Measurements from ENCODE around the gene ADGRB3. TPM values are rescaled to one million over a fixed set of nuclear protein-coding genes. Genes with fewer than 3 reads are reported as not detected.

ADGRB3 gene
- total RNA-seq, 1 donor from 2014 or later, result 2.7 TPM

GRCh38 chr6:69122407-69122773 is 487.3 kb downstream of the ADGRB3 start:
- DNase-seq (ENCODE audit: extremely low spot score in 2 of 2), result no peak
- no peak overlapping the region for H3K4me3 ChIP-seq
- intact Hi-C loops (cut with DNase I), result no loop called here

GRCh38 chr6:69128411-69128810 is 493.3 kb downstream of the ADGRB3 start:
- no peaks in the 10 kb centered on the region for H3K4me1 ChIP-seq
- no peak for DNase-seq (ENCODE audit: extremely low spot score in 2 of 2)
- no peak overlapping the region for H3K27ac ChIP-seq
- no peak for TF ChIP-seq CTCF (IDR thresholded peaks at IDR 0.05)
- TF ChIP-seq POLR2AphosphoS5 (IDR thresholded peaks at IDR 0.05; ENCODE audit: insufficient read depth in 1 of 2, low read depth in 1 of 2), result no peak
- TF ChIP-seq POLR2A (IDR thresholded peaks at IDR 0.05), result no peak
- no peaks in the 10 kb centered on the region for H3K9me3 ChIP-seq
- no peaks in the 10 kb centered on the region for H3K36me3 ChIP-seq
- intact Hi-C loops (cut with DNase I), result no loop called here
- H3K27me3 ChIP-seq, result no peaks in the 10 kb centered on the region
- no peak overlapping the region for H3K4me3 ChIP-seq

More at GRCh38 chr6:69122407-69122773, 487.3 kb downstream of the ADGRB3 start:
- Histone ChIP-seq H3K36me3 (no peaks in the 10 kb centered on the region), H3K4me1 (no peaks in the 10 kb centered on the region), H3K27ac (no peak overlapping the region), H3K27me3 (no peaks in the 10 kb centered on the region), H3K9me3 (no peaks in the 10 kb centered on the region)
- no peak for TF ChIP-seq POLR2A (IDR thresholded peaks at IDR 0.05)
- no peak for TF ChIP-seq CTCF (IDR thresholded peaks at IDR 0.05)
- TF ChIP-seq POLR2AphosphoS5 (IDR thresholded peaks at IDR 0.05; ENCODE audit: insufficient read depth in 1 of 2, low read depth in 1 of 2), result no peak

GRCh38 chr6:69129046-69129445 is 494.0 kb downstream of the ADGRB3 start:
- no peaks in the 10 kb centered on the region for H3K36me3 ChIP-seq
- no peak overlapping the region for H3K27ac ChIP-seq
- H3K4me1 ChIP-seq, result no peaks in the 10 kb centered on the region
- H3K27me3 ChIP-seq, result no peaks in the 10 kb centered on the region
- intact Hi-C loops (cut with DNase I), result no loop called here
- no peak overlapping the region for H3K4me3 ChIP-seq
- no peaks in the 10 kb centered on the region for H3K9me3 ChIP-seq
- DNase-seq (ENCODE audit: extremely low spot score in 2 of 2), result no peak
- no peak for TF ChIP-seq CTCF (IDR thresholded peaks at IDR 0.05)
- no peak for TF ChIP-seq POLR2A (IDR thresholded peaks at IDR 0.05)
- TF ChIP-seq POLR2AphosphoS5 (IDR thresholded peaks at IDR 0.05; ENCODE audit: insufficient read depth in 1 of 2, low read depth in 1 of 2), result no peak

GRCh38 chr6:69135927-69136326 is 500.8 kb downstream of the ADGRB3 start:
- no peak for DNase-seq (ENCODE audit: extremely low spot score in 2 of 2)
- no peaks in the 10 kb centered on the region for H3K9me3 ChIP-seq
- TF ChIP-seq POLR2A (IDR thresholded peaks at IDR 0.05), result no peak
- no peak for TF ChIP-seq CTCF (IDR thresholded peaks at IDR 0.05)
- TF ChIP-seq POLR2AphosphoS5 (IDR thresholded peaks at IDR 0.05; ENCODE audit: insufficient read depth in 1 of 2, low read depth in 1 of 2), result no peak
- intact Hi-C loops (cut with DNase I), result no loop called here
- no peak overlapping the region for H3K27ac ChIP-seq
- no peaks in the 10 kb centered on the region for H3K36me3 ChIP-seq
- no peaks in the 10 kb centered on the region for H3K27me3 ChIP-seq
- no peak overlapping the region for H3K4me3 ChIP-seq
- no peaks in the 10 kb centered on the region for H3K4me1 ChIP-seq

GRCh38 chr6:69138148-69138547 is 503.1 kb downstream of the ADGRB3 start:
- intact Hi-C loops (cut with DNase I), result no loop called here
- no peak for DNase-seq (ENCODE audit: extremely low spot score in 2 of 2)
- Histone ChIP-seq H3K36me3 (no peaks in the 10 kb centered on the region), H3K27ac (no peak overlapping the region), H3K9me3 (no peaks in the 10 kb centered on the region), H3K4me3 (no peak overlapping the region), H3K4me1 (no peaks in the 10 kb centered on the region), H3K27me3 (no peaks in the 10 kb centered on the region)
- TF ChIP-seq POLR2A (IDR thresholded peaks at IDR 0.05) (no peak), CTCF (IDR thresholded peaks at IDR 0.05) (no peak), POLR2AphosphoS5 (IDR thresholded peaks at IDR 0.05; ENCODE audit: insufficient read depth in 1 of 2, low read depth in 1 of 2) (no peak)
